Suprapubic skin (tissue), 4 donors: ENCODE data around the gene SCNM1. TPM values are rescaled to one million over a fixed set of nuclear protein-coding genes. Genes with fewer than 3 reads are reported as not detected.

Experiments
- DNase-seq, 2 donors: peaks; one replicate each; pipeline ENCODE4 v3.0.0-alpha.2; 2019; ENCODE audit warnings: low spot score in 2 of 2
- H3K27ac ChIP-seq: fragments of 200-600 bp; sonication (generic); one replicate; pipeline ENCODE4 v1.5.1; 2019
- H3K27me3 ChIP-seq: fragments of 200-600 bp; sonication (generic); one replicate; pipeline ENCODE4 v1.5.1; 2019
- H3K36me3 ChIP-seq: fragments of 200-600 bp; sonication (generic); one replicate; pipeline ENCODE4 v1.5.1; 2019
- H3K4me1 ChIP-seq: fragments of 200-600 bp; sonication (generic); one replicate; pipeline ENCODE4 v1.5.1; 2019
- H3K4me3 ChIP-seq: fragments of 200-600 bp; sonication (generic); one replicate; pipeline ENCODE4 v1.5.1; 2019; ENCODE audit warnings: mild to moderate bottlenecking
- H3K9me3 ChIP-seq: fragments of 200-600 bp; sonication (generic); one replicate; pipeline ENCODE4 v1.5.1; 2019
- EP300 ChIP-seq: sonication (generic); formaldehyde crosslinking; IDR thresholded peaks from one replicate; pipeline ENCODE4 v1.6.1; 2017; ENCODE audit warnings: antibody characterized with exemption
- POLR2A ChIP-seq, 2 donors: fragments of 450-650 bp; IDR thresholded peaks; one replicate each; pipeline ENCODE4 v1.6.1; 2017; ENCODE audit warnings: antibody characterized with exemption in 2 of 2, mild to moderate bottlenecking in 2 of 2, moderate library complexity in 2 of 2
- POLR2AphosphoS5 ChIP-seq, 3 donors: sonication (generic); formaldehyde crosslinking; IDR thresholded peaks; one replicate each; pipeline ENCODE4 v1.6.1; 2017; ENCODE audit warnings: antibody characterized with exemption in 3 of 3
- WGBS: methylation state at CpG from one replicate; pipeline ENCODE4 v1.1.5; 2018; 5-methylcytosine and 5-hydroxymethylcytosine counted together
- total RNA-seq, 4 donors: library from RNA; depleted of rRNA; stranded (reverse); fragments of >200 nt; gene quantifications; one replicate each; pipeline ENCODE4 v1.1.0, GENCODE V29; 2016
- TF ChIP-seq, protein P1 (sequence below), 2 donors: fragments of 200-600 bp in 1 of 2; fragments of 450-650 bp in 1 of 2; sonication (generic) in 1 of 2; IDR thresholded peaks; one replicate each; pipeline ENCODE4 v1.5.1; 2016 to 2019; ENCODE audit warnings: antibody characterized with exemption in 2 of 2, mild to moderate bottlenecking in 1 of 2, moderate library complexity in 1 of 2

Gene SCNM1
- total RNA-seq, 4 donors from 2014 or later = 29.6 to 40.6 (median 35.4) TPM

DNA sequence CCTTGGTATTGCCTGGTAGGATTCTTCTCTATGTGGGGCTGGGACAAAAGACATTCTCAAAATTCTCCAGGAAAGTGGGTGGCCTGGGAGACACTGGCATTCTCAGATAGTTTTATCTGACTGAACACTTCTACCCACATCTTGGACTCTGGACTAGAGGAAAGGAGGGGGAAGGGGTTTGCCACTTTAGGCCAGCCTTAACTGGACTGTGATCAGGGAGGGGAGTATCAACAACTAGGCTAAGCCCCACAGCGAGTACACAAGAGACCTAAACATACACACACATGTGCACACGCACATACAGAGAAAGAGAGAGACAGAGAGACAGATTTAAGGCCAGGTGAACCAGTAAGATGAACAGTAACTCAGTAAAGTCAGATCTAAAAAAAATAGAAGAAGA lies 18.3 kb upstream of the SCNM1 start:
- DNase-seq = peak in 1 of 2 donors; percentile 14
- Histone ChIP-seq H3K4me1 (peaks cover 27% of the 10 kb centered on the region), H3K9me3 (no peaks in the 10 kb centered on the region), H3K4me3 (no peak overlapping the region), H3K27ac (peak overlapping the region; percentile 79), H3K27me3 (no peaks in the 10 kb centered on the region), H3K36me3 (no peaks in the 10 kb centered on the region)
- WGBS = 94% methylated on average over 2 of the region's 2 CpGs
- no peak for TF ChIP-seq EP300
- TF ChIP-seq POLR2AphosphoS5 (IDR thresholded peaks at IDR 0.05) = no peak
- no peak for TF ChIP-seq POLR2A (IDR thresholded peaks at IDR 0.05)
- TF ChIP-seq, protein P1, sequence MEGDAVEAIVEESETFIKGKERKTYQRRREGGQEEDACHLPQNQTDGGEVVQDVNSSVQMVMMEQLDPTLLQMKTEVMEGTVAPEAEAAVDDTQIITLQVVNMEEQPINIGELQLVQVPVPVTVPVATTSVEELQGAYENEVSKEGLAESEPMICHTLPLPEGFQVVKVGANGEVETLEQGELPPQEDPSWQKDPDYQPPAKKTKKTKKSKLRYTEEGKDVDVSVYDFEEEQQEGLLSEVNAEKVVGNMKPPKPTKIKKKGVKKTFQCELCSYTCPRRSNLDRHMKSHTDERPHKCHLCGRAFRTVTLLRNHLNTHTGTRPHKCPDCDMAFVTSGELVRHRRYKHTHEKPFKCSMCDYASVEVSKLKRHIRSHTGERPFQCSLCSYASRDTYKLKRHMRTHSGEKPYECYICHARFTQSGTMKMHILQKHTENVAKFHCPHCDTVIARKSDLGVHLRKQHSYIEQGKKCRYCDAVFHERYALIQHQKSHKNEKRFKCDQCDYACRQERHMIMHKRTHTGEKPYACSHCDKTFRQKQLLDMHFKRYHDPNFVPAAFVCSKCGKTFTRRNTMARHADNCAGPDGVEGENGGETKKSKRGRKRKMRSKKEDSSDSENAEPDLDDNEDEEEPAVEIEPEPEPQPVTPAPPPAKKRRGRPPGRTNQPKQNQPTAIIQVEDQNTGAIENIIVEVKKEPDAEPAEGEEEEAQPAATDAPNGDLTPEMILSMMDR (IDR thresholded peaks at IDR 0.05) = no peak

DNA sequence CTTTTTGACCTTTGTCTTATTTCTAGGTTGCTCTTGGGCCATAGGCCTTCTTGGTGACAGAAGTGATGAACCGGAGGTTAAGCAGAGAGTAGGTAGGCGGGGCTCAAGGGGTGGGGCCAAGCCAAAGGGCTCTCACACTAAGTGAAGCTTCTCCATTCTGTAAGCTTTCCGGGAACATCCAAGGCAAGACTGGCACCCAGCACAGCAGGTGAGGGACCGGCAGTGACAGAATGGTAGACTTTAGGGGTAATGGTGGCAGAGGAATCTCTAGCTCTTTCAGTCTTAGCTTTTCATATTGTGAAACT lies 9.5 kb upstream of the SCNM1 start, which contains the start of gene TNFAIP8L2:
TSS of gene TNFAIP8L2 (plus strand) at position 135 of the 305 bp plus-strand sequence. CDS start 2,049 bp downstream, outside the sequence.
- Histone ChIP-seq H3K4me3 (peak within 1 kb of the TSS; percentile 38), H3K4me1 (peaks cover 14% of the 10 kb centered on the region), H3K36me3 (peaks cover 43% of the 10 kb centered on the region), H3K27ac (no peak within 1 kb of the TSS), H3K27me3 (no peaks in the 10 kb centered on the region), H3K9me3 (no peaks in the 10 kb centered on the region)
- 43% methylated on average over 4 of the region's 4 CpGs for WGBS
- no peak for DNase-seq
- TF ChIP-seq EP300 = no peak
- no peak for TF ChIP-seq POLR2AphosphoS5 (IDR thresholded peaks at IDR 0.05)
- TF ChIP-seq, protein P1 (IDR thresholded peaks at IDR 0.05) = no peak
- TF ChIP-seq POLR2A (IDR thresholded peaks at IDR 0.05) = no peak

DNA sequence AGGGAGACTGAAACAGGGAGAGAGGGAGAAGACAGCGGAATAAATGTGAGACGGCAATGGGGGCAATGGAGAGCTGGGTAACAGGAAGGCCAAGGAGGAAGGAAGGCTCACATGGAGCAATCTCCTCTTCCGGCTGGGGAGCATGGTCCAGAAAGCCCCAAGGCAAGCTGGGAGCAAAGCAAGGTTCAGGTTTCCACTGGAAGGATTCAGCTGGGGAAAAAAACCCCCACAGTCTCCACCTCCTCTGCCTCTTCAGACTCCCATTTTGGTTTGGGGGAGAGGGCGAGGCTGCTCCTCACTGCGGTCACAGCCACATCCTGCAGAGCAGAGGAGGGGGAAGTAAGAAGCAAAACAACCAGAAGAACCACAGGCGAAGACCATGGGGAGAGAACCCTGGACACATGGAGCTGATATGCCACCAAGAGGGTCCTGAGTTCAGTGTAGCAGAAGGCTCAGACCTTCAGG lies 8.8 kb upstream of the SCNM1 start:
- H3K27me3 ChIP-seq = no peaks in the 10 kb centered on the region
- peak overlapping the region; percentile 38 for H3K4me3 ChIP-seq
- H3K4me1 ChIP-seq = peaks cover 14% of the 10 kb centered on the region
- no peaks in the 10 kb centered on the region for H3K9me3 ChIP-seq
- WGBS = 78% methylated on average over 6 of the region's 6 CpGs
- TF ChIP-seq POLR2A (IDR thresholded peaks at IDR 0.05) = no peak
- TF ChIP-seq EP300 = no peak
- DNase-seq = no peak
- H3K36me3 ChIP-seq = peaks cover 47% of the 10 kb centered on the region
- H3K27ac ChIP-seq = no peak overlapping the region

DNA sequence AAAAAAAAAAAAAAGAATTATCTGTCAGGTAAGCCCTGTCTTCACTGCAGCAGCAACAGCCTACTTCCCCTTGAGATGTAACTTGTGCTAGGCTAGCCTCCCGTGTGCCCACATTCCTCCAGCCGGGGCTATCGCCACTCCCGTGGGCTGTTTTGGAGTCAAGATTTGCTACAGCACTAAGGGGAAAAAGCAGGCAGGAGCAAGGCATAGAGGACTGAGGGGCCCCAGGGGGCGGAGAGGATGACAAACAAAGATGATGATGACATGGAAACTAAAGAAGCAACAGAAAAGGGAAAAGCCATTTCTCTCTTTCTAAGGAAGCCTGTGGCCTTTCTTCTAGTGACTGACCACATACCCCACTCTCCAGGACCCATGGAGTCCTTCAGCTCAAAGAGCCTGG lies 7.6 kb upstream of the SCNM1 start:
- H3K9me3 ChIP-seq = no peaks in the 10 kb centered on the region
- DNase-seq = no peak
- peak overlapping the region; percentile 38 for H3K4me3 ChIP-seq
- TF ChIP-seq, protein P1 (IDR thresholded peaks at IDR 0.05) = no peak
- no peak for TF ChIP-seq POLR2A (IDR thresholded peaks at IDR 0.05)
- TF ChIP-seq POLR2AphosphoS5 (IDR thresholded peaks at IDR 0.05) = no peak
- no peak for TF ChIP-seq EP300
- no peak overlapping the region for H3K27ac ChIP-seq
- peaks cover 14% of the 10 kb centered on the region for H3K4me1 ChIP-seq
- WGBS = 83% methylated on average over 5 of the region's 5 CpGs
- H3K27me3 ChIP-seq = no peaks in the 10 kb centered on the region
- H3K36me3 ChIP-seq = peaks cover 47% of the 10 kb centered on the region

DNA sequence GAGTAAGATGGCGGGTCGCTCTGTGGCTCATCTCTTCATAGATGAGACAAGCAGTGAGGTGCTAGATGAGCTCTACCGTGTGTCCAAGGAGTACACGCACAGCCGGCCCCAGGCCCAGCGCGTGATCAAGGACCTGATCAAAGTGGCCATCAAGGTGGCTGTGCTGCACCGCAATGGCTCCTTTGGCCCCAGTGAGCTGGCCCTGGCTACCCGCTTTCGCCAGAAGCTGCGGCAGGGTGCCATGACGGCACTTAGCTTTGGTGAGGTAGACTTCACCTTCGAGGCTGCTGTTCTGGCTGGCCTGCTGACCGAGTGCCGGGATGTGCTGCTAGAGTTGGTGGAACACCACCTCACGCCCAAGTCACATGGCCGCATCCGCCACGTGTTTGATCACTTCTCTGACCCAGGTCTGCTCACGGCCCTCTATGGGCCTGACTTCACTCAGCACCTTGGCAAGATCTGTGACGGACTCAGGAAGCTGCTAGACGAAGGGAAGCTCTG lies 7.1 kb upstream of the SCNM1 start:
- 84% methylated on average over 22 of the region's 22 CpGs for WGBS
- no peak overlapping the region for H3K27ac ChIP-seq
- H3K4me1 ChIP-seq = peaks cover 17% of the 10 kb centered on the region
- TF ChIP-seq, protein P1 (IDR thresholded peaks at IDR 0.05) = no peak
- TF ChIP-seq EP300 = no peak
- TF ChIP-seq POLR2AphosphoS5 (IDR thresholded peaks at IDR 0.05) = no peak
- TF ChIP-seq POLR2A (IDR thresholded peaks at IDR 0.05) = no peak
- H3K9me3 ChIP-seq = no peaks in the 10 kb centered on the region
- H3K27me3 ChIP-seq = no peaks in the 10 kb centered on the region
- no peak for DNase-seq
- H3K36me3 ChIP-seq = peaks cover 47% of the 10 kb centered on the region
- no peak overlapping the region for H3K4me3 ChIP-seq

DNA sequence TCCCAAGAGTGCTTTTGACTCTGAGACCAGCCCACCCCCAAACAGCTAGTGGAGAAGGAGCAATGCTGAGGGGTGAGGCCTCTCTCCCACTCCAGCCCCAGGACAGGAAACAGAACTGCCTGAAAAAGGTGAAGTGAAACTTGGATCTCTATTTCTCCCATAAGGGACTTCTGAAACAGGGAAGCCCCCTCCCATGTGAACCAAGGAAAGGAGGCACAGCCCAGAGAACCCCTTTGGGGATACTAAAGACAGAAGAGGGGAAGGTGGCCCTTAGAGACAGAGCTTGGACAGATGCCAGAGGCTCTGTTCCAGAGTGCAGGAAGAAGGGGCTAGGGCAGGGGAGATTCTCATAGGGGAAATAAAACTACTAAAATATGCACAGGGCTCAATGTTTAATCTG lies 6.6 kb upstream of the SCNM1 start:
- Histone ChIP-seq H3K9me3 (no peaks in the 10 kb centered on the region), H3K4me1 (peaks cover 23% of the 10 kb centered on the region), H3K4me3 (no peak overlapping the region), H3K27me3 (no peaks in the 10 kb centered on the region), H3K27ac (no peak overlapping the region), H3K36me3 (peaks cover 47% of the 10 kb centered on the region)
- no peak for DNase-seq
- TF ChIP-seq POLR2AphosphoS5 (IDR thresholded peaks at IDR 0.05) (no peak), POLR2A (IDR thresholded peaks at IDR 0.05) (no peak), EP300 (no peak)
- TF ChIP-seq, protein P1 (IDR thresholded peaks at IDR 0.05) = no peak
